SJSA1 (cell line): ENCODE measurements around the gene CA4. TPM values are rescaled to one million over a fixed set of nuclear protein-coding genes. Genes with fewer than 3 reads are reported as not detected.
"Not testable (repeated sequence)": the region's sequence is repeated elsewhere in the genome, so short reads cannot be mapped to it uniquely, and the experiment has no call there.

ENCODE experiments used
- DNase-seq, 2 experiments: peaks; one replicate each; pipeline ENCODE4 v3.0.0-alpha.2; 2015 to 2020; ENCODE audit warnings: low spot score in 2 of 2, low read depth in 1 of 2
- H3K27ac ChIP-seq: fragments of 250-450 bp; sonication (Bioruptor Pico); 2 replicates; pipeline ENCODE4 v1.5.1; 2020; ENCODE audit warnings: mild to moderate bottlenecking, moderate library complexity
- H3K27me3 ChIP-seq: fragments of 250-450 bp; sonication (Bioruptor Pico); replicated peaks from 2 replicates; pipeline ENCODE4 v1.5.1; 2020; ENCODE audit warnings: mild to moderate bottlenecking, moderate library complexity
- H3K36me3 ChIP-seq: fragments of 250-450 bp; sonication (Bioruptor Pico); 2 replicates; pipeline ENCODE4 v1.5.1; 2020; ENCODE audit warnings: mild to moderate bottlenecking
- H3K4me1 ChIP-seq: fragments of 250-450 bp; sonication (Bioruptor Pico); replicated peaks from 2 replicates; pipeline ENCODE4 v1.6.1; 2021; ENCODE audit warnings: mild to moderate bottlenecking
- H3K4me3 ChIP-seq: fragments of 250-450 bp; sonication (Bioruptor Pico); 2 replicates; pipeline ENCODE4 v1.5.1; 2020; ENCODE audit warnings: mild to moderate bottlenecking
- H3K9me3 ChIP-seq: fragments of 250-450 bp; sonication (Bioruptor Pico); replicated peaks from 2 replicates; pipeline ENCODE4 v1.5.1; 2020; ENCODE audit warnings: mild to moderate bottlenecking
- total RNA-seq: library from RNA; depleted of rRNA; stranded (reverse); fragments of >200 nt; shearing (Covaris generic); gene quantifications from 2 replicates; pipeline ENCODE4 v1.2.3, GENCODE V29; 2014

The CA4 gene
- total RNA-seq, 1 experiment from 2014 or later: not detected

- H3K27ac ChIP-seq: no peak overlapping the region
- DNase-seq: no peak
- H3K9me3 ChIP-seq: no peaks in the 10 kb centered on the region
- H3K27me3 ChIP-seq: peaks cover 8% of the 10 kb centered on the region; the same call in 1 of the 2 replicates
- H3K4me3 ChIP-seq: no peak overlapping the region
- H3K4me1 ChIP-seq: peaks cover 6% of the 10 kb centered on the region; the same call in 1 of the 2 replicates
- H3K36me3 ChIP-seq: no peaks in the 10 kb centered on the region
Measured at GRCh38 chr17:60167065-60167741, 17.4 kb downstream of the CA4 start.

- H3K4me3 ChIP-seq: no peak overlapping the region
- peaks cover under 1% of the 10 kb centered on the region; the same call in 1 of the 2 replicates for H3K4me1 ChIP-seq
- DNase-seq: no peak
- no peaks in the 10 kb centered on the region for H3K9me3 ChIP-seq
- no peaks in the 10 kb centered on the region for H3K36me3 ChIP-seq
- no peak overlapping the region for H3K27ac ChIP-seq
- peaks cover 5% of the 10 kb centered on the region; the same call in 1 of the 2 replicates for H3K27me3 ChIP-seq
Measured at GRCh38 chr17:60168654-60169053, 18.9 kb downstream of the CA4 start.

GRCh38 chr17:60169921-60170817 is 20.4 kb downstream of the CA4 start:
- DNase-seq: no peak
- Histone ChIP-seq H3K27me3 (no peaks in the 10 kb centered on the region), H3K36me3 (no peaks in the 10 kb centered on the region), H3K4me1 (no peaks in the 10 kb centered on the region), H3K9me3 (no peaks in the 10 kb centered on the region), H3K4me3 (no peak overlapping the region), H3K27ac (no peak overlapping the region)

GRCh38 chr17:60170835-60171752 is 21.3 kb downstream of the CA4 start:
- no peaks in the 10 kb centered on the region for H3K9me3 ChIP-seq
- no peaks in the 10 kb centered on the region for H3K36me3 ChIP-seq
- H3K27me3 ChIP-seq: no peaks in the 10 kb centered on the region
- no peak for DNase-seq
- H3K4me3 ChIP-seq: no peak overlapping the region
- no peak overlapping the region for H3K27ac ChIP-seq
- H3K4me1 ChIP-seq: no peaks in the 10 kb centered on the region

GRCh38 chr17:60171753-60172079 is 21.9 kb downstream of the CA4 start:
- H3K4me1 ChIP-seq: no peaks in the 10 kb centered on the region
- no peak for DNase-seq
- no peaks in the 10 kb centered on the region for H3K9me3 ChIP-seq
- no peaks in the 10 kb centered on the region for H3K36me3 ChIP-seq
- H3K27ac ChIP-seq: no peak overlapping the region
- H3K4me3 ChIP-seq: no peak overlapping the region
- no peaks in the 10 kb centered on the region for H3K27me3 ChIP-seq

- Histone ChIP-seq H3K9me3 (no peaks in the 10 kb centered on the region), H3K27me3 (no peaks in the 10 kb centered on the region), H3K27ac (no peak overlapping the region), H3K36me3 (no peaks in the 10 kb centered on the region), H3K4me1 (no peaks in the 10 kb centered on the region), H3K4me3 (no peak overlapping the region)
- no peak for DNase-seq
Measured at GRCh38 chr17:60173304-60173819, 23.6 kb downstream of the CA4 start.

GRCh38 chr17:60174035-60174434 is 24.3 kb downstream of the CA4 start:
- Histone ChIP-seq H3K4me1 (no peaks in the 10 kb centered on the region), H3K4me3 (no peak overlapping the region), H3K36me3 (peaks cover 3% of the 10 kb centered on the region; the same call in 1 of the 2 replicates), H3K27ac (no peak overlapping the region), H3K27me3 (no peaks in the 10 kb centered on the region), H3K9me3 (no peaks in the 10 kb centered on the region)
- DNase-seq: no peak

GRCh38 chr17:60174767-60175166 is 25.0 kb downstream of the CA4 start:
- not testable (repeated sequence) for H3K36me3 ChIP-seq, DNase-seq, H3K4me1 ChIP-seq, H3K9me3 ChIP-seq, H3K4me3 ChIP-seq, H3K27ac ChIP-seq, H3K27me3 ChIP-seq

GRCh38 chr17:60176763-60177162 is 27.0 kb downstream of the CA4 start:
- H3K36me3 ChIP-seq, H3K4me1 ChIP-seq, H3K4me3 ChIP-seq, H3K27ac ChIP-seq, H3K27me3 ChIP-seq, DNase-seq, H3K9me3 ChIP-seq: not testable (repeated sequence)

- peak in 1 of 2 experiments; percentile 33 for DNase-seq
- not testable (repeated sequence) for H3K4me1 ChIP-seq, H3K4me3 ChIP-seq, H3K27me3 ChIP-seq, H3K27ac ChIP-seq, H3K9me3 ChIP-seq
- peaks cover 11% of the 10 kb centered on the region for H3K36me3 ChIP-seq
Measured at GRCh38 chr17:60178180-60178579, 28.4 kb downstream of the CA4 start.

GRCh38 chr17:60180380-60180779 is 30.6 kb downstream of the CA4 start:
- peak in 1 of 2 experiments; percentile 24 for DNase-seq
- peaks cover 21% of the 10 kb centered on the region for H3K36me3 ChIP-seq
- not testable (repeated sequence) for H3K4me3 ChIP-seq, H3K27me3 ChIP-seq, H3K4me1 ChIP-seq, H3K27ac ChIP-seq, H3K9me3 ChIP-seq

- H3K27me3 ChIP-seq, DNase-seq, H3K4me3 ChIP-seq, H3K9me3 ChIP-seq, H3K27ac ChIP-seq, H3K4me1 ChIP-seq: not testable (repeated sequence)
- H3K36me3 ChIP-seq: peaks cover 40% of the 10 kb centered on the region
Measured at GRCh38 chr17:60186372-60186771, 36.6 kb downstream of the CA4 start.

GRCh38 chr17:60186846-60187745 is 37.3 kb downstream of the CA4 start:
- DNase-seq, H3K27me3 ChIP-seq, H3K27ac ChIP-seq: not testable (repeated sequence)

More at GRCh38 chr17:60186846-60187745, 37.3 kb downstream of the CA4 start:
- not testable (repeated sequence) for H3K4me1 ChIP-seq, H3K9me3 ChIP-seq, H3K4me3 ChIP-seq
- H3K36me3 ChIP-seq: peaks cover 46% of the 10 kb centered on the region
